Measurements from ENCODE around the gene CYB561D2.

DNA sequence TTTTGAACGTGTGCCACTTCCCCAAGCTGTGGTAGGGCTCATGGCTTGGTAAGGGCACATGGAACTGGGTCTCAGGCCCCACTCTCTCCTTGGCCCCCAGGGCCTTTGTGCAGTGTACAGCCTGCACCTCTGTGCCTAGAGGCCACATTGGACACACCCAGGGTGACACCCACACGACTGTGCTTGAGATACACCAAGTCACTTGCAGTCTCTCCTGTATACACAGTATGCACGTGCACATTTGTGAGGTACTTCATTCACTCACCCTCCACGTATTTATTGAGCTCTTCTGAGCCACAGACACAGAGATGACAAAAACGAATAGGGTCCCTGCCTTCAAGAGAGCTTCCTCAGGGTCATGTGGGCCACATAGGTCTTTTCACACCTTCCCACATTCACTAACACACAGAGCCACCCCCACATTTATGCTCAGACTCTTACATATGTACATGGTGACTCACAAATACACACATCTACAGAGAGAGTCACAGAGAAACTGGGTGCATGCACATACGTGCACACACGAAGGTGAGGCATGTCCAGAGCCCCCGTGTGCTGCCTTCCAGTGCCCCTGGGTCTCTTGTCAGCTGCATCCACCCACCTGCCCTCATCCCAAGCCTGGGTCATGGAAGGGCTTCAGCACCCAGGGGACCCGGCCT, 18.5 kb downstream of the CYB561D2 start:
- TF ChIP-seq, protein P1, sequence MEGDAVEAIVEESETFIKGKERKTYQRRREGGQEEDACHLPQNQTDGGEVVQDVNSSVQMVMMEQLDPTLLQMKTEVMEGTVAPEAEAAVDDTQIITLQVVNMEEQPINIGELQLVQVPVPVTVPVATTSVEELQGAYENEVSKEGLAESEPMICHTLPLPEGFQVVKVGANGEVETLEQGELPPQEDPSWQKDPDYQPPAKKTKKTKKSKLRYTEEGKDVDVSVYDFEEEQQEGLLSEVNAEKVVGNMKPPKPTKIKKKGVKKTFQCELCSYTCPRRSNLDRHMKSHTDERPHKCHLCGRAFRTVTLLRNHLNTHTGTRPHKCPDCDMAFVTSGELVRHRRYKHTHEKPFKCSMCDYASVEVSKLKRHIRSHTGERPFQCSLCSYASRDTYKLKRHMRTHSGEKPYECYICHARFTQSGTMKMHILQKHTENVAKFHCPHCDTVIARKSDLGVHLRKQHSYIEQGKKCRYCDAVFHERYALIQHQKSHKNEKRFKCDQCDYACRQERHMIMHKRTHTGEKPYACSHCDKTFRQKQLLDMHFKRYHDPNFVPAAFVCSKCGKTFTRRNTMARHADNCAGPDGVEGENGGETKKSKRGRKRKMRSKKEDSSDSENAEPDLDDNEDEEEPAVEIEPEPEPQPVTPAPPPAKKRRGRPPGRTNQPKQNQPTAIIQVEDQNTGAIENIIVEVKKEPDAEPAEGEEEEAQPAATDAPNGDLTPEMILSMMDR (IDR thresholded peaks at IDR 0.05), result no peak
- no peak for TF ChIP-seq POLR2A (IDR thresholded peaks at IDR 0.05)

All from testis (tissue), 2 donors.